ENCODE measurements around the gene RANBP1.

- TF ChIP-seq CTCF (IDR thresholded peaks at IDR 0.05) = no peak
- TF ChIP-seq EZH2 (IDR thresholded peaks at IDR 0.05; ENCODE audit: borderline replicate concordance, insufficient read depth, low read depth, low read length, poor library complexity, severe bottlenecking) = no peak
Observed at GRCh38 chr22:20165913-20166312, 50.0 kb downstream of the RANBP1 start.
